ENCODE measurements around the gene SDR42E2.
"Not testable (repeated sequence)": the region's sequence is repeated elsewhere in the genome, so short reads cannot be mapped to it uniquely, and the experiment has no call there.

The SDR42E2 gene

GRCh38 chr16:22161401-22161800, 905 bp upstream of the SDR42E2 start:
- Histone ChIP-seq H3K9me3 (ENCODE audit: control extremely low read depth in 1 of 5, control insufficient read depth in 4 of 5, insufficient read depth in 2 of 5, low read depth in 1 of 5, low read length in 4 of 5) (peaks cover 0 to 3% (median 0%) of the 10 kb centered on the region in 5 experiments), H3K4me1 (ENCODE audit: control extremely low read depth in 1 of 4, control insufficient read depth in 4 of 4, insufficient read depth in 4 of 4, low read length in 3 of 4) (peaks cover 0 to 7% (median 3%) of the 10 kb centered on the region in 4 experiments), H3K4me3 (ENCODE audit: control insufficient read depth in 1 of 7, extremely low read depth in 1 of 7, insufficient read depth in 4 of 7, low read depth in 2 of 7, low read length in 6 of 7) (no peak overlapping the region), H3K27me3 (replicated peaks in 2 of 5; ENCODE audit: control insufficient read depth in 4 of 5, insufficient read depth in 5 of 5, low read length in 4 of 5) (peaks cover 2 to 16% (median 9%) of the 10 kb centered on the region in 5 experiments), H3K27ac (ENCODE audit: insufficient read depth in 1 of 2, low read depth in 1 of 2, low read length in 2 of 2, poor library complexity in 1 of 2, severe bottlenecking in 2 of 2) (no peak overlapping the region), H3K36me3 (ENCODE audit: control insufficient read depth in 4 of 4, insufficient read depth in 4 of 4, low read length in 3 of 4) (no peaks in the 10 kb centered on the region)
- no peak for DNase-seq
- ChIA-PET POLR2A (no interaction called here), CTCF (interaction anchor here (1.1 kb wide), 1 partner anchor 28 kb away, joined by 3 read pairs; no protein-coding TSS in a partner anchor)

- peaks cover 0 to 7% (median 3%) of the 10 kb centered on the region in 4 experiments for H3K4me1 ChIP-seq (ENCODE audit: control extremely low read depth in 1 of 4, control insufficient read depth in 4 of 4, insufficient read depth in 4 of 4, low read length in 3 of 4)
- CTCF ChIA-PET = interaction anchor here (1.1 kb wide), 1 partner anchor 27 kb away, joined by 3 read pairs; no protein-coding TSS in a partner anchor
- H3K4me3 ChIP-seq (ENCODE audit: control insufficient read depth in 1 of 7, extremely low read depth in 1 of 7, insufficient read depth in 4 of 7, low read depth in 2 of 7, low read length in 6 of 7) = peak overlapping the region in 3 of 7 experiments; percentile 44 to 60 (median 51)
Observed at GRCh38 chr16:22162656-22163009, 327 bp downstream of the SDR42E2 start.

GRCh38 chr16:22163806-22164205, 1.5 kb downstream of the SDR42E2 start:
- ChIA-PET POLR2A (no interaction called here), CTCF (no interaction called here)

More at GRCh38 chr16:22162656-22163009, 327 bp downstream of the SDR42E2 start:
- H3K9me3 ChIP-seq (ENCODE audit: control extremely low read depth in 1 of 5, control insufficient read depth in 4 of 5, insufficient read depth in 2 of 5, low read depth in 1 of 5, low read length in 4 of 5) = peaks cover 0 to 3% (median 0%) of the 10 kb centered on the region in 5 experiments
- 43% methylated on average over 14 of the region's 14 CpGs for WGBS (ENCODE audit: insufficient coverage)
- H3K27ac ChIP-seq (ENCODE audit: insufficient read depth in 1 of 2, low read depth in 1 of 2, low read length in 2 of 2, poor library complexity in 1 of 2, severe bottlenecking in 2 of 2) = no peak overlapping the region
- H3K36me3 ChIP-seq (ENCODE audit: control insufficient read depth in 4 of 4, insufficient read depth in 4 of 4, low read length in 3 of 4) = no peaks in the 10 kb centered on the region
- peaks cover 2 to 16% (median 9%) of the 10 kb centered on the region in 5 experiments for H3K27me3 ChIP-seq (replicated peaks in 2 of 5; ENCODE audit: control insufficient read depth in 4 of 5, insufficient read depth in 5 of 5, low read length in 4 of 5)
- POLR2A ChIA-PET = no interaction called here
- DNase-seq = no peak

GRCh38 chr16:22164482-22164881, 2.2 kb downstream of the SDR42E2 start:
- DNase-seq = no peak
- no peak overlapping the region for H3K27ac ChIP-seq (ENCODE audit: insufficient read depth in 1 of 2, low read depth in 1 of 2, low read length in 2 of 2, poor library complexity in 1 of 2, severe bottlenecking in 2 of 2)
- peaks cover 0 to 7% (median 3%) of the 10 kb centered on the region in 4 experiments for H3K4me1 ChIP-seq (ENCODE audit: control extremely low read depth in 1 of 4, control insufficient read depth in 4 of 4, insufficient read depth in 4 of 4, low read length in 3 of 4)
- H3K27me3 ChIP-seq (replicated peaks in 2 of 5; ENCODE audit: control insufficient read depth in 4 of 5, insufficient read depth in 5 of 5, low read length in 4 of 5) = peaks cover 2 to 16% (median 9%) of the 10 kb centered on the region in 5 experiments
- ChIA-PET CTCF (no interaction called here), POLR2A (no interaction called here)
- no peak overlapping the region for H3K4me3 ChIP-seq (ENCODE audit: control insufficient read depth in 1 of 7, extremely low read depth in 1 of 7, insufficient read depth in 4 of 7, low read depth in 2 of 7, low read length in 6 of 7)
- whole genome bisulfite sequencing (ENCODE audit: insufficient coverage) = 94% methylated on average over 5 of the region's 5 CpGs
- H3K9me3 ChIP-seq (ENCODE audit: control extremely low read depth in 1 of 5, control insufficient read depth in 4 of 5, insufficient read depth in 2 of 5, low read depth in 1 of 5, low read length in 4 of 5) = peaks cover 0 to 3% (median 0%) of the 10 kb centered on the region in 5 experiments
- H3K36me3 ChIP-seq (ENCODE audit: control insufficient read depth in 4 of 4, insufficient read depth in 4 of 4, low read length in 3 of 4) = no peaks in the 10 kb centered on the region

More at GRCh38 chr16:22163806-22164205, 1.5 kb downstream of the SDR42E2 start:
- Histone ChIP-seq H3K9me3 (ENCODE audit: control extremely low read depth in 1 of 5, control insufficient read depth in 4 of 5, insufficient read depth in 2 of 5, low read depth in 1 of 5, low read length in 4 of 5) (peaks cover 0 to 3% (median 0%) of the 10 kb centered on the region in 5 experiments), H3K4me3 (ENCODE audit: control insufficient read depth in 1 of 7, extremely low read depth in 1 of 7, insufficient read depth in 4 of 7, low read depth in 2 of 7, low read length in 6 of 7) (no peak overlapping the region), H3K36me3 (ENCODE audit: control insufficient read depth in 4 of 4, insufficient read depth in 4 of 4, low read length in 3 of 4) (no peaks in the 10 kb centered on the region), H3K4me1 (ENCODE audit: control extremely low read depth in 1 of 4, control insufficient read depth in 4 of 4, insufficient read depth in 4 of 4, low read length in 3 of 4) (peaks cover 0 to 7% (median 3%) of the 10 kb centered on the region in 4 experiments), H3K27me3 (replicated peaks in 2 of 5; ENCODE audit: control insufficient read depth in 4 of 5, insufficient read depth in 5 of 5, low read length in 4 of 5) (peaks cover 2 to 16% (median 9%) of the 10 kb centered on the region in 5 experiments), H3K27ac (ENCODE audit: insufficient read depth in 1 of 2, low read depth in 1 of 2, low read length in 2 of 2, poor library complexity in 1 of 2, severe bottlenecking in 2 of 2) (no peak overlapping the region)
- DNase-seq = no peak
- WGBS (ENCODE audit: insufficient coverage) = 98% methylated on average over 4 of the region's 6 CpGs

GRCh38 chr16:22165508-22166285, 3.4 kb downstream of the SDR42E2 start:
- Histone ChIP-seq H3K4me1 (ENCODE audit: control extremely low read depth in 1 of 4, control insufficient read depth in 4 of 4, insufficient read depth in 4 of 4, low read length in 3 of 4) (peaks cover 0 to 7% (median 3%) of the 10 kb centered on the region in 4 experiments), H3K27ac (ENCODE audit: insufficient read depth in 1 of 2, low read depth in 1 of 2, low read length in 2 of 2, poor library complexity in 1 of 2, severe bottlenecking in 2 of 2) (no peak overlapping the region), H3K27me3 (replicated peaks in 2 of 5; ENCODE audit: control insufficient read depth in 4 of 5, insufficient read depth in 5 of 5, low read length in 4 of 5) (peaks cover 2 to 15% (median 9%) of the 10 kb centered on the region in 5 experiments), H3K9me3 (ENCODE audit: control extremely low read depth in 1 of 5, control insufficient read depth in 4 of 5, insufficient read depth in 2 of 5, low read depth in 1 of 5, low read length in 4 of 5) (peaks cover 0 to 3% (median 0%) of the 10 kb centered on the region in 5 experiments), H3K36me3 (ENCODE audit: control insufficient read depth in 4 of 4, insufficient read depth in 4 of 4, low read length in 3 of 4) (no peaks in the 10 kb centered on the region), H3K4me3 (ENCODE audit: control insufficient read depth in 1 of 7, extremely low read depth in 1 of 7, insufficient read depth in 4 of 7, low read depth in 2 of 7, low read length in 6 of 7) (no peak overlapping the region)
- ChIA-PET CTCF (interaction anchor here (0.9 to 1.8 kb wide), 5 partner anchors 9 to 165 kb away, joined by 3 to 10 read pairs (median 3); no protein-coding TSS in a partner anchor), POLR2A (no interaction called here)
- whole genome bisulfite sequencing (ENCODE audit: insufficient coverage) = 96% methylated on average over 16 of the region's 16 CpGs
- no peak for DNase-seq

GRCh38 chr16:22171953-22172352, 9.6 kb downstream of the SDR42E2 start:
- no peaks in the 10 kb centered on the region for H3K36me3 ChIP-seq (ENCODE audit: control insufficient read depth in 4 of 4, insufficient read depth in 4 of 4, low read length in 3 of 4)
- H3K9me3 ChIP-seq (ENCODE audit: control extremely low read depth in 1 of 5, control insufficient read depth in 4 of 5, insufficient read depth in 2 of 5, low read depth in 1 of 5, low read length in 4 of 5) = no peaks in the 10 kb centered on the region
- H3K4me1 ChIP-seq (ENCODE audit: control extremely low read depth in 1 of 4, control insufficient read depth in 4 of 4, insufficient read depth in 4 of 4, low read length in 3 of 4) = no peaks in the 10 kb centered on the region
- no peaks in the 10 kb centered on the region for H3K27me3 ChIP-seq (replicated peaks in 2 of 5; ENCODE audit: control insufficient read depth in 4 of 5, insufficient read depth in 5 of 5, low read length in 4 of 5)
- POLR2A ChIA-PET = no interaction called here
- WGBS (ENCODE audit: insufficient coverage) = 97% methylated on average over 6 of the region's 6 CpGs
- no peak overlapping the region for H3K27ac ChIP-seq (ENCODE audit: insufficient read depth in 1 of 2, low read depth in 1 of 2, low read length in 2 of 2, poor library complexity in 1 of 2, severe bottlenecking in 2 of 2)
- CTCF ChIA-PET = no interaction called here
- no peak for DNase-seq
- H3K4me3 ChIP-seq (ENCODE audit: control insufficient read depth in 1 of 7, extremely low read depth in 1 of 7, insufficient read depth in 4 of 7, low read depth in 2 of 7, low read length in 6 of 7) = no peak overlapping the region

GRCh38 chr16:22172642-22173041, 10.3 kb downstream of the SDR42E2 start:
- H3K4me3 ChIP-seq (ENCODE audit: control insufficient read depth in 1 of 7, extremely low read depth in 1 of 7, insufficient read depth in 4 of 7, low read depth in 2 of 7, low read length in 6 of 7); H3K27ac ChIP-seq (ENCODE audit: insufficient read depth in 1 of 2, low read depth in 1 of 2, low read length in 2 of 2, poor library complexity in 1 of 2, severe bottlenecking in 2 of 2); H3K9me3 ChIP-seq (ENCODE audit: control extremely low read depth in 1 of 5, control insufficient read depth in 4 of 5, insufficient read depth in 2 of 5, low read depth in 1 of 5, low read length in 4 of 5); DNase-seq; POLR2A ChIA-PET; H3K4me1 ChIP-seq (ENCODE audit: control extremely low read depth in 1 of 4, control insufficient read depth in 4 of 4, insufficient read depth in 4 of 4, low read length in 3 of 4); CTCF ChIA-PET; H3K36me3 ChIP-seq (ENCODE audit: control insufficient read depth in 4 of 4, insufficient read depth in 4 of 4, low read length in 3 of 4); H3K27me3 ChIP-seq (replicated peaks in 2 of 5; ENCODE audit: control insufficient read depth in 4 of 5, insufficient read depth in 5 of 5, low read length in 4 of 5): not testable (repeated sequence)
- WGBS (ENCODE audit: insufficient coverage) = 100% methylated on average over 1 of the region's 1 CpG

Data from common myeloid progenitor, CD34-positive (primary cell).